Neural progenitor cell (in vitro differentiated cells): Measurements from ENCODE around the gene SHOC1.

ENCODE experiments used
- EZH2phosphoT487 ChIP-seq: fragments of 200-600 bp; sonication (generic); IDR thresholded peaks from 2 replicates; pipeline ENCODE4 v1.6.1; 2017; ENCODE audit warnings: antibody characterized with exemption
- TF ChIP-seq, protein P1 (sequence below): fragments of 200-600 bp; sonication (generic); IDR thresholded peaks from 2 replicates; pipeline ENCODE4 v1.5.1; 2017; ENCODE audit warnings: antibody characterized with exemption, mild to moderate bottlenecking

DNA sequence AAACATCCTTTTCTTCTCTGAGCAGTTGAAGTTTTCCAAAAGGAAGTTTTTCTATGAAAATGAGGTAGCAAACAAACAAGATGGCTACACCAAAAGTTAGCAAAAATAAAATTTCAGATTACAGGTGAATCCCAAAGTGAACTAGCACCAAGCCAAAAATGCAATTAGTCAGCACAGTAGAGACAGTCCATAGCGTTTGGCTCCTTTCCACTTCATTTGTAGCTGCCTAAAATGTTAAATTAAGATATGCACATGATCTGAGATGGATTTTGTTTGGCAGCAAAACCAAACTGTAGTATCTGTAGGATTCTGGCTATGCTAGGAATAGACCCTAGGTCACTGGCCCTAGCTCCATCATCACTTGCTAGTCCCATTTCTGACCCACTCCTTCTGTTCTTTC, 45.7 kb upstream of the SHOC1 start:
- TF ChIP-seq, protein P1, sequence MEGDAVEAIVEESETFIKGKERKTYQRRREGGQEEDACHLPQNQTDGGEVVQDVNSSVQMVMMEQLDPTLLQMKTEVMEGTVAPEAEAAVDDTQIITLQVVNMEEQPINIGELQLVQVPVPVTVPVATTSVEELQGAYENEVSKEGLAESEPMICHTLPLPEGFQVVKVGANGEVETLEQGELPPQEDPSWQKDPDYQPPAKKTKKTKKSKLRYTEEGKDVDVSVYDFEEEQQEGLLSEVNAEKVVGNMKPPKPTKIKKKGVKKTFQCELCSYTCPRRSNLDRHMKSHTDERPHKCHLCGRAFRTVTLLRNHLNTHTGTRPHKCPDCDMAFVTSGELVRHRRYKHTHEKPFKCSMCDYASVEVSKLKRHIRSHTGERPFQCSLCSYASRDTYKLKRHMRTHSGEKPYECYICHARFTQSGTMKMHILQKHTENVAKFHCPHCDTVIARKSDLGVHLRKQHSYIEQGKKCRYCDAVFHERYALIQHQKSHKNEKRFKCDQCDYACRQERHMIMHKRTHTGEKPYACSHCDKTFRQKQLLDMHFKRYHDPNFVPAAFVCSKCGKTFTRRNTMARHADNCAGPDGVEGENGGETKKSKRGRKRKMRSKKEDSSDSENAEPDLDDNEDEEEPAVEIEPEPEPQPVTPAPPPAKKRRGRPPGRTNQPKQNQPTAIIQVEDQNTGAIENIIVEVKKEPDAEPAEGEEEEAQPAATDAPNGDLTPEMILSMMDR = no peak
- TF ChIP-seq EZH2phosphoT487 = no peak
